ENCODE measurements around the gene ALDH1A2.

Gene ALDH1A2

DNA sequence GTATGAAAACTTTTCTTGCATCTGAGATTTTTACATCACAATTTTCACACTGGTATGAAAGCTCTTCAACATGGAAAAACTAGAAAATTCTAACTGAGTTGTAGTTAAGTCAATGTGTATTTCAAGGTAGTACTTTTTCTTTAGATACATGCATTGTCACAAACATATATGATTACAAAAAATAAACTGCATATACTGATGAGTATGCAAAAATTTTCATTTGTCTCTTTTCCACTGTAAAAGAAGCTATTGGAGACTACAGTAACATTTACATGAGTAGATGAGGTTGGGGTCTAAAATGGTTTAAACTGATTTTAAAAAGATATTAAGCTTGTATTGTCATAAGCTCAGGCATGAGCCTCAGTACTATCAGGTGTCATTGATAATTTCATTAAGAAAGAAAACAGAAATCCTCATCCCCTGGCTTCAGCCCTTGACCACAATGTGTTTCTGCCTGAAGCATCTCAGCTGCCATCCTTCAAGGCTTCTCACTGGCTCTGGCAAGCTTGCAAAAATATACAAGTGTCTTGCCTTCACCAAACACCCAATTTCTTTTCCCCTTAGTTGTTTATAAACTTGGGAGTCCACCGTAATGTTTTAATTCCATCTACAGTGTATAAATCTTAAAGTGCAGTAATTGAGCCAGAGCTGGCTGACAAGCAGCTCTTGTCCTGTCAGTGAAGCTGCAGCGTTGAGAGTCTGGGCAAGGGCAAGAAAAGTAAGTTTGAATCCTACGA lies 71.9 kb downstream of the ALDH1A2 start:
- no peak for DNase-seq

DNA sequence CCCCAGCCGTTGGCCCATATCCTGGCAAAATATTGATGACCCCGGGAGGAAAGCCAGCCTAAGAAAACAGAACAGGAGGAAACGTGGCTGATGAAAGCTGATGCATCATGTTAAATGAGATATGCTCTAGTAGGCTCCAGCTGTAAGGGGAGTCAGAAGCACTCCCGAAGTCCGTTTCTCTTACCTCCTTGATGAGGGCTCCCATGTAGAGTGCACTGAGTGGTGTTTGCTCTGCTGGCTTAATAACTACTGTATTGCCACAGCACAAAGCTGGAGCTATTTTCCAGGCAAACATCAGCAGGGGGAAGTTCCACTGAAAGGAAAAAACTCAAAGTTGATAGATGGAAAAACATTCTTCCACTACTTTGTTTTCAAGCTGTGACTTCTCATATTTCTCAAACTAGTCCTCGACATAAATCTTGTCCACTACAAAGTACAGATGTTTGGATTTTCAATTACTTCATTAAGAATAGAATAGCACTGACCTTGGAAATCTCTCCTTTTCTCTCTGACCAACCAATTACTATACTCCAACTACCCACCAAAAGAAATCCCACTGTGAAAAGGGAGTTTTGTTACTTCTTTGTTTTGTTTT lies 72.7 kb downstream of the ALDH1A2 start:
- no peak for DNase-seq

DNA sequence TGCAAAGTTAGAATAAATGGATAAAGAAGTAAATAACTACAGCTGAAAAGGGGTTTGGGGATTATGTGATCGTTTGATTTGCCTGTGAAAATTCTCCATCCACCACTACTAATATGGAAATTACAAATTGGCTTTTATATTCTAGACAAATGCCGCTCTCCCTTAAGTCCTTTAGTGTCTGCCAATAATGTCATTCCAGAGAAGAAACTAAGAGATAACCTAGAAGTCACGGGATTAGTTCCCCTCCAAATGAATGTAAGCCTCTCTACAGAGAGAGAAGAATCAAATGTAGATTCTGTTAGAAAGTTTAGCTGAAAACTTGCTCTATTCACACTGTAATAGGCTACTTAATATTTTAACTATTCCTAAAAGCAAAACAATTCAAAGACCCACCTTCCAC lies 92.0 kb downstream of the ALDH1A2 start:
- DNase-seq = no peak

DNA sequence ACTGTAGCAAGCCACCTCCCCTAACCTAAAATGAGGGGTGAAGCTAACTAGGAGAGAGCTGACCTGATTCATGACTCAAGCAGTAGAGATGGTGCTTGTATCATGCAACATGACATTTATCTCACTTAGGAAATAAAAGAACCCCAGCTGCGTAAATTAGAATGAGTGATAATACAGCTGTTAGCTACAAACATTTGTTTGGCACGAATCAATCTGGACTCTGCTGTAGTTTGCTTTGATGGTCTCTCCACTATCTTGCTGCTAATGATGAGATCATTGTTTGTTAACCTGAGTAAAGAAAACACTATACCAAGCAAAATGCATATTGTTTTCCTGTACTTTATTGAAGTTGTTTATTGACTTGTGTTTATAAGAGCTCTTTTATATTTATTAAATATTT lies 92.6 kb downstream of the ALDH1A2 start:
- no peak for DNase-seq

DNA sequence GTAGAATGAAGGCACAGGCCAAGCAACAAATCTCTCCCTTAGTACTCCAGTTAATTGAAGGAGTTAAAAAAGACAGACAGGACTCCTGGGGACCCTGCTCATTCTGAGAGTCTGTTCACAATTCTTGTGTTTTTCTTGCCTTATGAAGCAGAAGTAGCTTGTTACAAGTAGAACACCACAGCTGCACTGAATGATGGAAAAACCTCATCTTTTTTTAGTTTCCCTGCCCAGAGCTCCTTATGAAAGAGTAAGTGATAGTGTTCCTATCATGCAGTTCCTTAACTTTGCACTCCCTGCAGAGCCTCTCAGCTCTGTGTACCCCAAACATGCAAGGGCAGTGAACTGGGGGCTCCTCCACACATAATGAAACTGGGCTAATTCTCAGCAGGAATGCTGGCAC lies 95.5 kb downstream of the ALDH1A2 start:
- DNase-seq = no peak

DNA sequence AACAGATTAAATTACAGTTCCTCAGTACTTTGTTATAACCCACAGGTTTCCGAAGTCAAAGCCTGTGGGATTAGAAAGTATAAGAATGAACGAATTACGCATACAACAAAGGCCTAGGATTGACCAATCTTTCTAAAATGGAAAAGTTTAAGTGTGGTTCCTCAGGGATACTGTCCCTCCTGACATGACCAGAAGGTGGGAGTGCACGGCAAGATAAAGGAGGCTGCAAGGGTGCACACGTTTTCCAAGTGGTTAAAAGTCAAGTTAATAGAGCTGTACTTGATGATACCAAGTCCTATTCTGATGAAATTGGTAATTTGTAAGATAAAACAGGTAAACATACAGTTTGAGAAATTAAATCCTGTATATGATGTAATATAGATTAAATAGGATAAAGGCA lies 96.2 kb downstream of the ALDH1A2 start:
- no peak for DNase-seq

DNA sequence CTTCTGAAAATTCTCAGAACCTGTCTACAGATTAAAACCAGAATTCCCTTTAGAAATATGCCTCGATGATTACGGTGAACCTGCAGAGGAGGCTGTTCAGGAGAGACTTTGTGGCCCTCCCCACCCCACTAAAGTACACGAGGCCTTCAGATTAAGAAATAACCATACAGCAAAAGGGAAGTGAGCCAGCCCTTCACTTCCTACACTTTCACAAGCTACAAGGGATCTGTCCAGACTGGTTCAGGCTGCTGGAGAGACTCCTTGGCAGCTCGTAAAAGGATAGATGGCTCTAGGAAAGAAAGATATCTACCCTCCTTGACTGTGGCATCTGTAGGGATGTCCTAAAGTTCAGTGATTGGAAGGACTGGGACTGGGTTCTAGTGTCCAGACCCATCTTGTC lies 102.6 kb downstream of the ALDH1A2 start:
- no peak for DNase-seq

DNA sequence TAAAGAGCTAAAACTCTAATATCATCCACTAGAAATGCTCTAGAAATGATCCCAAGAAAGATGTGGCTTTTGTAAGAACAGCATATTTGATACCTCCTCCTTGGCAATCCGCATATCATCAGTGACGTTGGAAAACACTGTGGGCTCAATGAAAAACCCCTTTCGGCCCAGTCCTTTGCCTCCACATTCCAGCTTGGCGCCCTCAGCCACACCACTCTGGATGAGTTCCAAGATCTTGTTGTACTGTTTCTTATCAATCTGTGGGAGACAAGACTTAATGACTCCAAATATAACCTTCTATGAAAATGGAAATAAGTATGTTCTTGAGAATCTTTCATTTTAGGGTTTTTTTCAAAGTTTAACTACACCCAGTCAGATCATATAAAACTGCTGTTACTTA lies 103.6 kb downstream of the ALDH1A2 start:
- DNase-seq = no peak

DNA sequence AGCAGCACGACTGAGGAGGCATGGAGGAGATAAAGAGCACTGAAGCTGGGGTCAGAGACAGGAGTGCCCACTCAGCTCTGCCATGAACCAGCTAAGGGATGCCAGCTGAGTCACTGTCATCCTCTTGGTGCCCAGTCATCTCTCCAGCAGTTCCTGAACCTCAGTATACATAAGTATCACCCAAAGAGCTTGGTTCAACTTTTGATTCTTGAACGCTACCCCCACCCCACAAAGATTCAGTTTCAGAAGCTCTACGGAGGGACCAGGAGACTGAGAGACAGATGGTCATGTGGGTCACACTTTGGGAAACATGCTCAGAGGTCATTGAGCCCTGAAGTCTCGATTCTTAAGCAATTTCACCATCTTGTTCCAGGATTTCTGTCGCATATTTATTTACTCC lies 108.4 kb downstream of the ALDH1A2 start:
- DNase-seq = no peak

DNA sequence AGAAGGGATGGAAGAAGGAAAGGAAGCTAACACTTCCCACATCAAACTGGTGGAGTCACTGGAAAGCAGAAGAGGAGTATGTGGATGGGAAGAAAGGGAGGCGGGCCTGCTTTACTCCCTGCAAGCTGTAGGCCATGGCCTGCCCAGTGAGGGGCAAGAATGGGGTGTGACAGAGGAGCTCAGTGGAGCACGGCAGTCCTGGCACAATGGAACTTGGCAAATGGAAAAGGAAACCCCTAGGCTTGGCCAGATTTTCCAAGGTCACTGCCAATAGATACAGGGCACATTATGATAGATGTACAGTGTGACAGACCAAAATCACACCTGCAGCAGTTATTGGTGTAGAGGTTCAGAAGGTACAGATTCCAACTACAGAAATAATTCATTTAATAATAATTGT lies 111.6 kb downstream of the ALDH1A2 start:
- DNase-seq = no peak

DNA sequence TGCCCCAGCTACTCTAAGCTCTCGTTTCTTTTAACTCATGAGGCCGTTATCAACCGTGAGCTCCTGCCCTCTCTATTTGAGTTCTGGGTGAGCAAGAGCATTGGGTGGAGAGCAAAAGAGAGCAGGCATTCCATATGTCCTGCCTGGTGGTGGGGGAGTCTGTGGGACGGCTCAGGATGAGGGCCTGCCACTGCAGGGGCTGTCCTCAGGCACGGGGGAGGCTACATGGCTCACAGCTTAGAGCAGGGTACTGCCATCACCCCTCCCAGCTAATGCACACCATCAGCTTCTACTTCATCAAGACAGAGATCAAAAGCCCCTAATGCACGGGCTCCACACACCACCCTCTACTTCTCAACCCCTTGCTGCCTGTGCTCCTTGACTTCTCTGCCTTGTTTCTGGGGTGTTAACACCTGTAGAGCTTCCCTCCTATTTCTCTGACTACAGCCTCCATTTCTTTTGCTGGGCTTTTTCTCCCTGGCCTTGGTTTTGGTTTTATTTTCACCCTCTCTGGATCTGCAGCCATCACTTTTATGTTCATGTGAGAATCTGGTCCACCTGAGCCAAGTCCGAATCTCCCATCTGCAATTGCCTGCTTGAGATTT lies 114.1 kb downstream of the ALDH1A2 start:
- no peak for DNase-seq

DNA sequence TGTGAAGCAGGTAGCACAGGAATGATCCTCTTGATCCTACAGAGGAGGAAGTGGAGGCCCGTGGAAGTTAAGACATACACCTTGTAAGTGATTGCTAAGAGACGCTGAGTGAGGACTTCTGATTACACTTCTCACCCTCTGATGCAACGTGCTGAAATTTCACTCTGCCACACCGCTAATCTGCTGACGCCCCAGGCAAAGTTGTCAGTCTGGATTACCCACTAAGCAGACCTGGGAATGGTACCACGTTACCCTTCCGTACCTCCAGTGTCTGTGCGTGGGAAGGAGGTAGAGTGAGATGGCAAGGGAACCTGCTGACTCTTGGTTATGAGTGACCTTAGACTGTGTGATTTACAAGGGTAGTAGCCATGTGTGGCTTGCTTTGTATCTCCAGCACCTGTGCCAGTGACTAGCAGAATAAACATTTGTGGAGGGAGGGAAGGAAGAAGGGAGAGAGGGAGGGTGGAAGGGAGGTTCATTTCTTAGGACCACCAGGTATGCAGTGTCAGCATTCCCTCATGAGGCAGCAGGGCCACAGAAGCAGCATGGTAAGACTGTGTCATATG lies 115.0 kb downstream of the ALDH1A2 start:
- no peak for DNase-seq

DNA sequence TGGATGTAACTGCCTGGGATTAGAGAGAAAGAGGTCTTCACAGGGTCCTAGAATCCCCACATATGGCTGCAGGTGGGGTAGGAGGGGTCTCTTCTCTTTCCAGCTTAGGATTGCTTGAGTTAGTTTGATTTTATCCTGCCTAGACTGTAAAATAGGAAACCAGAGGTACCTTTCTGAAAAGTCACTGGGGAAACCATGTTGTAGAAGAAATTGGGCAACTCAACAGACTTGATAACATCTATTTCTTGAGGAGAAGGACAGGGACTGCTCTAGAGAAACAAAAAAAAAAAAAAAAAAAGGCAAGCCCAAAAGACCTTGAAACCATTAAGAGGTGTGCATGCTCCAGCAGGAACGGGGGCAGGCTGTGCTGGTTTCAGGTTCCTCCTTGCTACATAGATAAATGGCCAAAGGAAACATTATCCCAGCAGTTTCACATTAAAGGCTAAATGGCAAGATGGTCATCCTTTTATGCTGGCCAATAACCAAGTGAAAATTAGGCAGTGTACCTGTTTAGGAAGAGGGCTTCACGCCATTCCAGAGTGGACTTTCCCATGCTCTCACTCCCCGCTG lies 116.1 kb downstream of the ALDH1A2 start:
- DNase-seq = no peak

DNA sequence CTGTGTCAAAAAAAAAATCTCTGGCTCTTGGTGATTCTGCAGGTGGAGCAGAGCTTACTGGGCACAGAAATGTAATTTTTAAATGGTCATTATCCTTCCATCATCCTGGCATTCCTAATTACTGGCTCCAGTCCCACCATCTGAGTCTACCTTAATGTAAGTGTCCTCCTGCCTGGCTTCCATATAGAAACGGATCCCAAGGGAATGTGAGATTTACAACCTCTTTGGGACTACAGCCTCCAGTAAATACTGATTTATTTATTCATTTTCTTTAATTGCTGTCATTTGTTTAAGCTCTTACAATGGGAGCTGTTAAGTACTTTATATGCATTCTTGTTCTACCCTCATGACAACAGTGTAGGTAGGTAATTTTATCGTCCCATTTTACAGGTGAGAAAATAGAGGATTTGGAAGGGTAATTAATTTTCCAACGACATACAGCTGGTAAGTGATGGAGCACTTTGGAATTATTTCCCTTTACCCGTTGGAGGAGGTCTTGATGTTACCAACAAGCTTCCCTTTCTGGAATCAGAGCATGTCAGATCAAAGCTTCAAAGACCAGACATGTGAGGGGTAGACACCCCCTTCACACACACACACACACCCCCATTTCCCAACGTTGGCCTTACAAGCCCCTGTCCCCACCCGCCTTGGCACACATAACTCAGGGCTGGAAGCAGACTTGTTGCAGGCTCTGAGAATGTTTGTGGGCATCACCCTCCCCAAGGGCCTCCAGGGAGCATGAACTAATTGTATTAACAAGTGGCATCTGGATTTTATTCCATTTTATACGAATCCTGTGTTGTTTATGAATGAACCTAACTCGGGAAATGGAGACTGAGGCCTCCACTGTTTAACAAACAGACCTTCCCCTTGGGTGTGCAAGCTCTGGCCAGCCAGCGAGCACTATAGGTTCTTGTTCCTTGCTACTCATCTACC lies 116.9 kb downstream of the ALDH1A2 start:
- DNase-seq = no peak

DNA sequence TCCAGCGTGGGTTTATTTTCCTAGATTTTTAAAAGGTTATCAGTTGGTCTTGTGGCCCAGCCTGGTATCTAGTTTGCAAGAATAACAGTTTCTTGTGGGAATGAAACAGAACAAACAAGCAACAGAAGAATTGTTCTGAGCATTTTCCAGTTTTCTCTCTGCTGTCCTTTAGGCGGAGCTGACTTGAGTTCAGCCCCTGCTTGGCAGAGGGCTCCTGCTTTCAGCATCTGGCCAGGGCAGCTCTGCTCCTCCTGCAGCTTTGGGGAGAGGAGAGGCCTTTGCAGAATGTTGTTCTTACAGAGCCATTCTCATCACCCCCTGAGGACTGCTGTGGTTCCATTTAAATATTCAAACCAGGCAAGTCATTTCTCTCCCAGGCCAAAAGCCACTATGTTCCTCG lies 117.7 kb downstream of the ALDH1A2 start:
- DNase-seq = no peak

DNA sequence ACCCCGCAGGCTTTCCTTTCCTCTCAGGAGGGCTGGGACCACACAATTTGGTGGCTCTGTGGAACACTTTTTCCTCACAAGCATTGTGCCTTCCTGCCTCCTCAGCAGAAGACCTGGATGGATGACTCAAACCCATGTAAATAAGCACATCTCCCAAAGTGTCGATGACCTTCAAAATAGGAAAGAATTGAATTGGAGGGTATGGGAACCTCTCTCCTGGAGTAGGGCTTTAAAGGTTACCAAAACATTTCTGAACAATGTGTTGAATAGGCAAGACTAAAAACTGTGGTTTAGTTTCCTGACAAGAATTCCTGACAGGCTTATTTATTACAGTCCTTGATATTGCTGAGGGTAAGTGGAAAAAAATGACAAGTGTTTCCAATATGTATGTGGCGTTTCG lies 118.2 kb downstream of the ALDH1A2 start:
- DNase-seq = no peak

DNA sequence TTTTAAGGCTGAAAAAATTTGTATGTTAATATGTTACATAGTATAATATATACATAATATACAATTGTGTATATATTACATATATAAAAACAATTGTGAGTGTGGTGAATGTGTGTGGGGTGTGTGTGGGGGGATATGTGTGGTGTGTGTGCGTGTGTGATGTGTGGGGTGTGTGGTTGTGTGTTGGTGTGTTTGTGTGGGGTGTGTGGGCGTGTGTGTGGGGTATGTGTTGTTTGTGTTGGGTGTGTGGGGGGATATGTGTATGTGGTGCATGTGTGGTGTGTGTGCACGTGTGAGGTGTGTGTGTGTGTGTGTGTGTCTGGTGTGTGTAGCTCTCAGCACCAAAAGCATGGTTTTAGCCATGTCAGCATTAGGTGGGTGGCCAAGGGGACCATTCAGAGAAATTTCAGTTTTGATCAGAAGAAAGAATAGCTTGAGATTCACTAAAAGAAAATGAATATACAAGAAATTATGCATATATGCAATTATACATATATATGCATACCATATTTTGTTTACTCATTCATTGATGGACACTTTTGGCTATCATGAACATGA lies 118.9 kb downstream of the ALDH1A2 start:
- DNase-seq = no peak

DNA sequence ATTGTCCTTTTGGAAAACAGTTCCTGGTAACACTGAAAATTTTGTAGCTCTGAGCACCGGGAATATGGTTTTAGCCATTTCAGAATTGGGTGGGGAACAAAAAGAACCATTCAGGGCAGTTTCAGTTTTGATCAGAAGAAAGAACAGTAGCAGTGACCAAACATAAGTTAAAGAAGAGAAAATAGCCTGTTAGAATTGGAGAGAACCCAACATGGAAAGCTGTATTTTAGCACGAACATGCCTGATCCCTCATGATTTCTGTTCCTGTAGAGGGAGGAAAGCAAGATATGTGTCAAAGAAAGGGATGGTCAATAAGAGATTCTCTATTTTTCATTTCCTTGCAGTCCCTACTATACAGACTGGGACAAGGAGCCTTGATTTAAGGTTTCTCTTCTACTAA lies 119.9 kb downstream of the ALDH1A2 start:
- no peak for DNase-seq

DNA sequence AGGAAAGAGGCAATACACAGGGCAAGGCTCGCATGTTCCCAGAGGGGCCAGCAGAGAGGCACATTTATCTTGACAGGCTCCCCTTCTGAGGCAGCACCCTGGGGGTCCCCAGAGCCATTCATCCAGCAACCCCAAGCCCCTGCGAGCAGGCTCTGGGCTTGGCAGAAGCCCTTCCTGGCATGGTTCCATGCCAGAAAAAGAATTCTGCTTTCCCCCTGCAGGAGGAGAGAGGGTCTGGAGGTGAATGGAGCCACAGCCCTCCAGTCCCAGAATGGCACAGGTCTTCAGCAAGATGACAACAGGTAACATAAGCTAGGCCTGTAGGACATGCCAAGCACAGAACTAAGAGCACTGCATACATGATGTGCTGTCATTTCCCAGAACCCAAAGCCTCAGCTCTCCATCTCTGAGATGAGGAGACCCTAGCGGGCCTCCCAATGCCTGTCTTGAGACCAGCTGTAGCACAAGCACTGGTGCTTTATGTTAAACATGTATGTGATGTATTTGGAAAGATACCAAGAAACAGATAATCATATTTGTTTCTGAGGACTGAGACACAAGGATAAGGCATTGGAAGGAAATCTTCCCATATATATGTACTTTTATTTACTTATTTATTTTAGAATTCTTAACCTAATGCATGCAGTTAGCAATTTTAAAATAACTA lies 121.6 kb downstream of the ALDH1A2 start:
- DNase-seq = no peak

DNA sequence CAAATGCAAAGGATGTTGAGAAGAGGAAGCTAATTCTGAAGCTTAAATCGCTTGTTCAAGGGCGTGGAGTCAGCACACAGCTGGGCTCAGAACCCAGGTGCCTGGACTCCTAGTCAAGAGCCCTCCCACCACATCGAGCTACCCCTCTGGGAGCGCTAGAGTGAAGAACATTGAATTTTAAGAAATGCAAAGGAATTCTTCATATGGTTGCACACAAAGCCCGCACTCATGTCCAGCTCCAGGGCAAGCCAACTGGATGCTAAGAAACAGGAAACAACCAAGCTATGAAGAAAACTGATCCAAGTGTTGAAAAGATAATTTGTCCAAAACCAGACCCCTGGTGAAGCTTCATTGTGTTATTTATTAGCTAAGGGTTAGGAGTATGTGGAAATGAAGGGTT lies 122.3 kb downstream of the ALDH1A2 start:
- DNase-seq = no peak

DNA sequence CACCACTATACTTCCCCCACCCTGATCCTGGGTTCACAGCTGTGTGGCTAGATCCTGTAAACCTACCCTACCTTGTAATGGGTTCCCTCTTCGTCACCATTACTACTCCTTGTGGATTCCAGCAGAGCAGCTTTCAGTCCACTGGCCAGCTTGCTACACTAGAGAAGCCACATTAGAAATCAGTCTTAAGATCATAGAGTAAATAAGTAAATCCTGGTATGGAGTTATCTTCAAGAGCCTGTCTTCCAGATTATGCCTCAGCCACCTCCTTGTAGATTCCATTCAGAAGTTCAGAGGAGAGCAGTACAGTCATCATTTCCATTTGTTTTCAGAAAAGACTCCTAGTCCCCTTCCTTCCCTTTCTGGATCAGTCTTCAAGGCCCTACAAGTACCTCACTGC lies 123.7 kb downstream of the ALDH1A2 start:
- no peak for DNase-seq

DNA sequence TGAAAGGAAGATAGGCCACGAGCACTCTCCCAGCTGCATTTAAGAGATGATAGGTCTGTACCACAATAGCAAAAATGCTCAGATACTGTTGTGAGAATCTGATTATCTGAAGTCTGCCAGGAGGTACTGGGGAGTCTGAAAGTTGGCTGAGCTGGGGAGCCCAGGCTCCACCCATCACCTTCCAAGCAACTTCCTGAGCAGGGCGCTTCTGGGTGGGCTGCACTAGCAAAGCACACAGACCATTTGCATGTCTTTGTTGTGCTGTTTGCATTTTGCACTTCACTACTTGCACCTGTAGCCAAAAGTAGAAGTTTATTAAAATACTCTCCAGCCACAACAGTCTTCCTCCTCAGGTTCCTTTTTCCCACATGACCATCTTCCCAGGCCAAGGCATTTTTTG lies 133.2 kb downstream of the ALDH1A2 start:
- DNase-seq = no peak
